Neural cell (in vitro differentiated cells): Measurements from ENCODE around the gene TPPP.

Experiments
- EP300 ChIP-seq: fragments of 450-650 bp; conservative IDR thresholded peaks from 2 replicates; pipeline ENCODE4 v1.6.1; 2014; ENCODE audit warnings: antibody characterized with exemption, mild to moderate bottlenecking, moderate library complexity; ENCODE audit not compliant: poor library complexity, severe bottlenecking
- RAD21 ChIP-seq: fragments of 450-650 bp; conservative IDR thresholded peaks from 2 replicates; pipeline ENCODE4 v1.6.1; 2014; ENCODE audit warnings: antibody characterized with exemption, mild to moderate bottlenecking, moderate library complexity
- TF ChIP-seq, protein P1 (sequence below): fragments of 450-650 bp; IDR thresholded peaks from 2 replicates; pipeline ENCODE4 v1.5.1; 2014; ENCODE audit warnings: antibody characterized with exemption, mild to moderate bottlenecking, moderate library complexity; ENCODE audit not compliant: poor library complexity, severe bottlenecking

DNA sequence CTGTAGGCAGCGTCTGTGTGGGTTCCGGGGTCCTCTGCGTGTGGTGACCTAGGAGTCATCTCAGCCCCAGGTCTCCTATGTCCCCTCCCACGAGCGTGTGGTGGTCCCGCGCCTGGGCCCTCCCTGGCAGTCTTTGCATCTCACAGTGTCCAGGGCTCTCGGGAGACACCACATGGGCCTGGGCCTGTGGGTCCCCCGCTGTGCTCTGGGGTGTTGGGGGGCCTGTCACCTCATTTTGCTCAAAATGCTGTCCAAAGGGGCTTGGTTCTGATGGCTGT lies 54.0 kb downstream of the TPPP start:
- TF ChIP-seq RAD21 (no peak), EP300 (no peak)
- TF ChIP-seq, protein P1, sequence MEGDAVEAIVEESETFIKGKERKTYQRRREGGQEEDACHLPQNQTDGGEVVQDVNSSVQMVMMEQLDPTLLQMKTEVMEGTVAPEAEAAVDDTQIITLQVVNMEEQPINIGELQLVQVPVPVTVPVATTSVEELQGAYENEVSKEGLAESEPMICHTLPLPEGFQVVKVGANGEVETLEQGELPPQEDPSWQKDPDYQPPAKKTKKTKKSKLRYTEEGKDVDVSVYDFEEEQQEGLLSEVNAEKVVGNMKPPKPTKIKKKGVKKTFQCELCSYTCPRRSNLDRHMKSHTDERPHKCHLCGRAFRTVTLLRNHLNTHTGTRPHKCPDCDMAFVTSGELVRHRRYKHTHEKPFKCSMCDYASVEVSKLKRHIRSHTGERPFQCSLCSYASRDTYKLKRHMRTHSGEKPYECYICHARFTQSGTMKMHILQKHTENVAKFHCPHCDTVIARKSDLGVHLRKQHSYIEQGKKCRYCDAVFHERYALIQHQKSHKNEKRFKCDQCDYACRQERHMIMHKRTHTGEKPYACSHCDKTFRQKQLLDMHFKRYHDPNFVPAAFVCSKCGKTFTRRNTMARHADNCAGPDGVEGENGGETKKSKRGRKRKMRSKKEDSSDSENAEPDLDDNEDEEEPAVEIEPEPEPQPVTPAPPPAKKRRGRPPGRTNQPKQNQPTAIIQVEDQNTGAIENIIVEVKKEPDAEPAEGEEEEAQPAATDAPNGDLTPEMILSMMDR = no peak
